Prostate gland (tissue), 2 donors: Measurements from ENCODE around the gene MMD.

Experiments used
- CTCF ChIP-seq, 4 experiments: fragments of 200-600 bp in 2 of 4; fragments of 450-650 bp in 2 of 4; sonication (generic) in 2 of 4; IDR thresholded peaks; 1 replicate in 3 of 4; 2 replicates in 1 of 4; pipeline ENCODE4 v1.5.1; 2016 to 2019; ENCODE audit warnings: antibody characterized with exemption in 4 of 4, mild to moderate bottlenecking in 2 of 4, moderate library complexity in 2 of 4
- POLR2AphosphoS5 ChIP-seq: sonication (generic); formaldehyde crosslinking; IDR thresholded peaks from one replicate; pipeline ENCODE4 v1.6.1; 2017; ENCODE audit warnings: antibody characterized with exemption

GRCh38 chr17:55350825-55351205 lies 70.8 kb downstream of the MMD start:
- TF ChIP-seq CTCF (IDR thresholded peaks at IDR 0.05): no peak
- no peak for TF ChIP-seq POLR2AphosphoS5
